ENCODE measurements around the gene EPHB2. TPM values are rescaled to one million over a fixed set of nuclear protein-coding genes. Genes with fewer than 3 reads are reported as not detected.

The EPHB2 gene
- total and polyA plus RNA-seq, 2 of the 4 experiments (the other 2 are of a cell fraction), result 52.3 to 58.8 TPM

- peaks cover 50% of the 10 kb centered on the region for H4K20me1 ChIP-seq (ENCODE audit: insufficient read depth, low read length)
- H2AK5ac ChIP-seq (ENCODE audit: low read depth, low read length), result peak overlapping the region; percentile 24; the same call in 1 of the 2 replicates
- no peak overlapping the region for H3K9ac ChIP-seq (ENCODE audit: low read depth, low read length)
- in situ Hi-C loops (cut with MboI; ENCODE audit: low sequenced_read_pairs) (no loop called here), dilution Hi-C loops (cut with HindIII; ENCODE audit: low sequenced_read_pairs, unreplicated experiment) (no loop called here), intact Hi-C loops (cut with micrococcal nuclease) (no loop called here)
- H3K4ac ChIP-seq (ENCODE audit: low read depth, low read length), result no peak overlapping the region
- ATAC-seq (ENCODE audit: low read depth) (peak; percentile 40), DNase-seq (peak; percentile 19)
- 0 out of 2 replicates have a peak overlapping the region, but pooled peaks have one; percentile 5 for H2BK20ac ChIP-seq (ENCODE audit: low read depth, low read length)
- peaks cover 11% of the 10 kb centered on the region for H3K36me3 ChIP-seq (ENCODE audit: control insufficient read depth, insufficient read depth, low read length)
- no peak for TF ChIP-seq USF2 (IDR thresholded peaks at IDR 0.05; ENCODE audit: low read depth, low read length)
- TF ChIP-seq CEBPB (IDR thresholded peaks at IDR 0.05; ENCODE audit: low read depth, low read length), result peak; percentile 86
- no peak overlapping the region for H3K4me3 ChIP-seq (ENCODE audit: insufficient read depth, low read depth, low read length)
- H3K9me1 ChIP-seq (ENCODE audit: insufficient read depth, low read length), result peaks cover 15% of the 10 kb centered on the region
- H3K27me3 ChIP-seq (ENCODE audit: control insufficient read depth, insufficient read depth, low read length), result no peaks in the 10 kb centered on the region
- no peaks in the 10 kb centered on the region for H3K9me3 ChIP-seq (ENCODE audit: control insufficient read depth, insufficient read depth, low read length)
- peaks cover 24 to 73% of the 10 kb centered on the region in 2 experiments; a peak in 3 of 4 replicates for H3K79me1 ChIP-seq (ENCODE audit: low read depth in 1 of 2, low read length in 2 of 2)
- H2AK9ac ChIP-seq (replicated peaks; ENCODE audit: low read depth, low read length, poor library complexity), result no peak overlapping the region
- H2BK120ac ChIP-seq (ENCODE audit: low read depth, low read length), result no peak overlapping the region
- BruUV-seq (replicated peaks), result no TSS peak
- H2BK5ac ChIP-seq (ENCODE audit: low read depth, low read length, poor library complexity, severe bottlenecking), result no peak overlapping the region
- H3K18ac ChIP-seq (ENCODE audit: low read depth, low read length), result no peak overlapping the region
- CTCF ChIA-PET, result no interaction called here
- no peak overlapping the region for H4K8ac ChIP-seq (ENCODE audit: low read depth in 2 of 2, low read length in 2 of 2)
- H3K14ac ChIP-seq (replicated peaks; ENCODE audit: low read depth, low read length), result no peak overlapping the region
- POLR2A ChIA-PET (ENCODE audit: unreplicated experiment), result no interaction called here
- H2BK15ac ChIP-seq (ENCODE audit: low read depth, low read length), result no peak overlapping the region
- H4K91ac ChIP-seq (ENCODE audit: insufficient read depth, low read depth, low read length), result no peak overlapping the region
- WGBS, 2 experiments (ENCODE audit: extremely low coverage in 2 of 2, insufficient read length in 1 of 2), result 83% methylated on average over 5 of the region's 6 CpGs; no CpG with 5 or more reads in 1 of the 2 experiments
- H3K27ac ChIP-seq (ENCODE audit: insufficient read depth, low read length), result no peak overlapping the region
- H4K5ac ChIP-seq (ENCODE audit: low read depth, low read length), result no peak overlapping the region
- H2AFZ ChIP-seq (replicated peaks; ENCODE audit: low read length, poor library complexity), result no peak overlapping the region
- no peak overlapping the region for H3K56ac ChIP-seq (ENCODE audit: extremely low read depth, insufficient read depth, low read length)
- no peak overlapping the region for H3K4me2 ChIP-seq (ENCODE audit: low read depth, low read length)
- peaks cover 6% of the 10 kb centered on the region for H3K4me1 ChIP-seq (ENCODE audit: control insufficient read depth, insufficient read depth, low read length)
- H3K23ac ChIP-seq (ENCODE audit: low read depth, low read length), result no peak overlapping the region
Observed at GRCh38 chr1:22789356-22789994, 78.8 kb downstream of the EPHB2 start.

All from IMR-90 (cell line).